Astrocyte (in vitro differentiated cells and primary cell): ENCODE data around the gene USH1C.

Experiments
- CTCF ChIP-seq: IDR thresholded peaks from 2 replicates; pipeline ENCODE4 v1.5.1; 2011; ENCODE audit warnings: low read depth, mild to moderate bottlenecking, inconsistent platforms, low read length, moderate library complexity; ENCODE audit not compliant: insufficient read depth
- EZH2 ChIP-seq: IDR thresholded peaks from 2 replicates; pipeline ENCODE4 v1.6.1; 2012; ENCODE audit warnings: mild to moderate bottlenecking, low read length, inconsistent platforms; ENCODE audit not compliant: insufficient read depth

GRCh38 chr11:17459236-17459896, 84.8 kb downstream of the USH1C start:
- no peak for TF ChIP-seq CTCF
- TF ChIP-seq EZH2: no peak
